Stomach (tissue), 9 donors: ENCODE measurements around the gene BCL2. TPM values are rescaled to one million over a fixed set of nuclear protein-coding genes. Genes with fewer than 3 reads are reported as not detected.
"Not testable (repeated sequence)": the region's sequence is repeated elsewhere in the genome, so short reads cannot be mapped to it uniquely, and the experiment has no call there.

Experiments
- DNase-seq, 2 donors: peaks; one replicate each; pipeline versions ENCODE4 v3.0.0 to v3.0.0-alpha.2; 2013 to 2019
- H3K27ac ChIP-seq, 5 donors: fragments of 200-600 bp in 4 of 5; sonication (generic) in 4 of 5; one replicate each; pipeline ENCODE4 v1.5.1; 2013 to 2019; ENCODE audit warnings: mild to moderate bottlenecking in 1 of 5, moderate library complexity in 1 of 5
- H3K27me3 ChIP-seq, 3 donors: fragments of 200-600 bp; sonication (generic); one replicate each; pipeline ENCODE4 v1.5.1; 2017 to 2019; ENCODE audit warnings: mixed run types in 1 of 3
- H3K36me3 ChIP-seq, 4 donors: fragments of 200-600 bp; sonication (generic); 1 replicate in 3 of 4; 2 replicates in 1 of 4; pipeline ENCODE4 v1.5.1; 2016 to 2019
- H3K4me1 ChIP-seq, 4 donors: fragments of 200-600 bp; sonication (generic); one replicate each; pipeline ENCODE4 v1.5.1; 2016 to 2019
- H3K4me3 ChIP-seq, 4 donors: fragments of 200-600 bp; sonication (generic) in 3 of 4; one replicate each; pipeline ENCODE4 v1.5.1; 2016 to 2019; ENCODE audit warnings: mild to moderate bottlenecking in 1 of 4
- H3K9me3 ChIP-seq, 4 donors: fragments of 200-600 bp; sonication (generic); one replicate each; pipeline ENCODE4 v1.5.1; 2016 to 2019
- EP300 ChIP-seq: sonication (generic); formaldehyde crosslinking; IDR thresholded peaks from one replicate; pipeline ENCODE4 v1.6.1; 2017; ENCODE audit warnings: antibody characterized with exemption
- POLR2A ChIP-seq, 4 donors: fragments of 450-650 bp; IDR thresholded peaks; one replicate each; pipeline ENCODE4 v1.6.1; 2016; ENCODE audit warnings: antibody characterized with exemption in 4 of 4, control low read depth in 2 of 4, mild to moderate bottlenecking in 1 of 4, moderate library complexity in 1 of 4
- POLR2AphosphoS5 ChIP-seq, 3 donors: sonication (generic); formaldehyde crosslinking; IDR thresholded peaks; one replicate each; pipeline ENCODE4 v1.6.1; 2016; ENCODE audit warnings: antibody characterized with exemption in 3 of 3
- WGBS, 5 donors: extraction: QIAGEN DNeasy Blood & Tissue Kit in 3 of 5; methylation state at CpG; one replicate each; pipeline versions ENCODE4 v1.1.5 to v1.1.7; 2013 to 2018; 5-methylcytosine and 5-hydroxymethylcytosine counted together
- intact Hi-C: fragments of 100-400 bp; cut with DNase I; formaldehyde crosslinking; loops from one replicate; pipeline ENCODE4 v1.15.1; 2023; ENCODE audit warnings: low total_unique reads
- polyA plus RNA-seq, 3 donors: library from polyadenylated mRNA; stranded (reverse); fragments of 200-250 nt; gene quantifications; one replicate each; pipeline ENCODE4 v1.2.3, GENCODE V29; 2013
- total RNA-seq, 5 donors: library from RNA; depleted of rRNA; stranded (reverse); fragments of >200 nt; gene quantifications; one replicate each; pipeline versions ENCODE4 v1.1.0 to v1.2.3, GENCODE V29; 2014 to 2016
- TF ChIP-seq, protein P1 (sequence below), 7 experiments: fragments of 450-650 bp in 4 of 7; fragments of 200-600 bp in 3 of 7; sonication (generic) in 3 of 7; IDR thresholded peaks; one replicate each; pipeline ENCODE4 v1.5.1; 2016 to 2019; ENCODE audit warnings: antibody characterized with exemption in 7 of 7, control low read depth in 2 of 7, mild to moderate bottlenecking in 1 of 7
- donor health status: healthy with polysubstance abuse.
- donor health status: Bipolar disorder and iron deficiency.
- donor health status: healthy.

BCL2 gene
- total and polyA plus RNA-seq, 8 donors = 1.5 to 53.9 (median 6.0) TPM

DNA sequence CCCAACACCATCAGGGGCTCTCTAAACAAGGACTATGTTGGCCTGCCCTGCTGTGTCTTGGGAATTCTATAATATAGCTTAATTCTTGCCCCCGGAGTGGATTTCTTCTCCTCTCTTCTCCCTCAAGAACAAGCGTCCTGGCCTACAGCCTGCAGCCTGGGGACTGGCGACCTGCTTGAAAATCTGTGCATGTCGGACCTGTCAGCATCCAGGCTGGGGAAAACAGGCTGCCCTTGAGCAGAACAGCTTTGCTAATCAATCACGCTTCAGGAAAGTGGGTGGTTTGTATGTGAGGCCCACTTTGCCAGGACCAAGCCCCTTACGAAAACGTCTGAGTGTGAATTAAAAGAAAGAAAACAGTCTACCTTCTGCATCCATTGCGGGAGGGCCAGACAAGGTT lies 116.7 kb downstream of the BCL2 start:
- no peak overlapping the region for H3K27ac ChIP-seq
- intact Hi-C loops = no loop called here
- TF ChIP-seq EP300 = no peak
- TF ChIP-seq POLR2A (IDR thresholded peaks at IDR 0.05) = no peak
- TF ChIP-seq POLR2AphosphoS5 (IDR thresholded peaks at IDR 0.05) = no peak
- TF ChIP-seq, protein P1, sequence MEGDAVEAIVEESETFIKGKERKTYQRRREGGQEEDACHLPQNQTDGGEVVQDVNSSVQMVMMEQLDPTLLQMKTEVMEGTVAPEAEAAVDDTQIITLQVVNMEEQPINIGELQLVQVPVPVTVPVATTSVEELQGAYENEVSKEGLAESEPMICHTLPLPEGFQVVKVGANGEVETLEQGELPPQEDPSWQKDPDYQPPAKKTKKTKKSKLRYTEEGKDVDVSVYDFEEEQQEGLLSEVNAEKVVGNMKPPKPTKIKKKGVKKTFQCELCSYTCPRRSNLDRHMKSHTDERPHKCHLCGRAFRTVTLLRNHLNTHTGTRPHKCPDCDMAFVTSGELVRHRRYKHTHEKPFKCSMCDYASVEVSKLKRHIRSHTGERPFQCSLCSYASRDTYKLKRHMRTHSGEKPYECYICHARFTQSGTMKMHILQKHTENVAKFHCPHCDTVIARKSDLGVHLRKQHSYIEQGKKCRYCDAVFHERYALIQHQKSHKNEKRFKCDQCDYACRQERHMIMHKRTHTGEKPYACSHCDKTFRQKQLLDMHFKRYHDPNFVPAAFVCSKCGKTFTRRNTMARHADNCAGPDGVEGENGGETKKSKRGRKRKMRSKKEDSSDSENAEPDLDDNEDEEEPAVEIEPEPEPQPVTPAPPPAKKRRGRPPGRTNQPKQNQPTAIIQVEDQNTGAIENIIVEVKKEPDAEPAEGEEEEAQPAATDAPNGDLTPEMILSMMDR (IDR thresholded peaks at IDR 0.05) = no peak
- H3K4me3 ChIP-seq = no peak overlapping the region
- peaks cover 0 to 24% (median 12%) of the 10 kb centered on the region in 4 donors for H3K4me1 ChIP-seq
- H3K27me3 ChIP-seq = no peaks in the 10 kb centered on the region
- H3K36me3 ChIP-seq = no peaks in the 10 kb centered on the region
- WGBS, 5 donors = 81 to 88% (median 84%) methylated on average over 8 of the region's 8 CpGs
- H3K9me3 ChIP-seq = no peaks in the 10 kb centered on the region
- no peak for DNase-seq

DNA sequence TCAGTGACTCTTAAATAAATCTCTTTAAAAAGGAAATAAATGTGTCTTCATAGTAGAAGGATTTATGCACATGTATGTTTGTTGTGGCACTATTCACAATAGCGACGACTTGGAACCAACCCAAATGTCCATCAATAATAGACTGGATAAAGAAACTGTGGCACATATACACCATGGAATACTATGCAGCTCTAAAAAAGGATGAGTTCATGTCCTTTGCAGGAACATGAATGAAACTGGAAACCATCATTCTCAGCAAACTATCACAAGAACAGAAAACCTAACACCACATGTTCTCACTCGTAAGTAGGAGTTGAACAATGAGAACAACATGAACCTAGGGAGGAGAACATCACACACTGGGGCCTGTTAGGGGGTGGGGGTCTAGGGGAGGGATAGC lies 118.1 kb downstream of the BCL2 start:
- H3K9me3 ChIP-seq, H3K36me3 ChIP-seq, intact Hi-C loops, H3K4me3 ChIP-seq, H3K27me3 ChIP-seq, DNase-seq, H3K27ac ChIP-seq: not testable (repeated sequence)
- peaks cover 0 to 27% (median 13%) of the 10 kb centered on the region in 4 donors for H3K4me1 ChIP-seq
- WGBS, 5 donors = 94 to 100% (median 96%) methylated on average over 3 of the region's 3 CpGs

DNA sequence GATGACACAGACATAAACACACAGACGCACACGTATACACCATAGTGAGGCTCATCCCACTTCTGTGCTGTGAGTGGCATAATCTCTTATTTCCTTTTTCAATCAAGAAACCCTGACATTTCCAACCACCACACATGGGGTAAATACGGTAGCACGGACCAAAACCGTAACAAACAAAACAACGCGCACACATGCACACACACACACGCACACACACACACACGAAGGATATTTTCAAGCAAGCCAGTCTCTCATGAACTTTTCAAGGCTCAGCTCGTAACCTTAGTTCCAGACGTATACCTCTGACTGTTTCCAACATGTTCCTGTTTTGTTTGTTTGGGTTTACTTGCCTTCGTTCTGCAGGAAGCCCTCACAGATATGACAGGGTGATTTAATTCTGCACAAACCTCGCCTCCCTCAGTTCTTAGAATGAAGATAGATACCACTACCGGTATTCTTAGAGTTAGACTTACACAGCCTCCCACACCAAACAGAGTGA lies 119.8 kb downstream of the BCL2 start:
- Histone ChIP-seq H3K4me1 (peaks cover 0 to 23% (median 13%) of the 10 kb centered on the region in 4 donors), H3K27ac (no peak overlapping the region), H3K9me3 (no peaks in the 10 kb centered on the region), H3K4me3 (peak overlapping the region in 1 of 4 donors; percentile 6), H3K36me3 (no peaks in the 10 kb centered on the region), H3K27me3 (no peaks in the 10 kb centered on the region)
- WGBS, 5 donors = 50 to 54% (median 51%) methylated on average over 14 of the region's 14 CpGs
- no peak for TF ChIP-seq POLR2A (IDR thresholded peaks at IDR 0.05)
- TF ChIP-seq POLR2AphosphoS5 (IDR thresholded peaks at IDR 0.05) = no peak
- TF ChIP-seq, protein P1 (IDR thresholded peaks at IDR 0.05) = no peak
- no peak for TF ChIP-seq EP300
- intact Hi-C loops = no loop called here
- no peak for DNase-seq

DNA sequence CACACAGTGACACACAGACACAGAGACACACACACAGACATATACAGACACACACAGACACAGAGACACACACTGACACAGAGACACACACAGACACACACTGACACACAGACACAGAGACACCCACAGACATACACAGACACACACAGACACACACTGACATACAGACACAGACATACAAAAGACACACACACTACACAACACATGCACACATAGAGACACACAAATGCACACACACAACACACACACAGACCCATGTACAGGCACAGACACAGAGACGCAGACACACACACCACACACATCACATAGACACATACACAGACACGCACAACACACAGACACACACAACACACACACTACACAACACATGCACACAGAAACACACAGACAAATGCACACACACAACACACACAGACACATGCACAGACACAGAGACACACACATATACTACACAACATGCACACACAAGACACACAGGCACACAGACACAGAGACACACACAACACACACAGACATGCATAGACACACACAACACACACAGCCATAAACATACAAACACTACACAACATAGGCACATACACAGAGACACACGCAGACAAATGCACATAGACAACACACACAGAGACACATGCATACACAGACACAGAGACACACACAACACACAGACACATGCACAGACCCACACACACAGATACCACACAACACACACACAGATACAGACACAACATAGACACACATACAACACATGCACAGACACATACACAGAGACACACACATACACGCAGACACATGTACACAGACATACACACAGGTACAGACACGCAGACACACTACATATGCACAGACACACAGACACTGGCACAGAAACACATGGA lies 120.5 kb downstream of the BCL2 start:
- no peak for DNase-seq
- Histone ChIP-seq H3K36me3 (no peaks in the 10 kb centered on the region), H3K4me3 (peak overlapping the region in 1 of 4 donors; percentile 6), H3K9me3 (no peaks in the 10 kb centered on the region), H3K27ac (no peak overlapping the region), H3K27me3 (no peaks in the 10 kb centered on the region), H3K4me1 (peaks cover 0 to 23% (median 13%) of the 10 kb centered on the region in 4 donors)
- intact Hi-C loops = no loop called here
- WGBS, 5 donors = 90 to 96% (median 94%) methylated on average over 4 to 5 of the region's 5 CpGs
- TF ChIP-seq, protein P1 (IDR thresholded peaks at IDR 0.05) = no peak
- TF ChIP-seq EP300 (no peak), POLR2A (IDR thresholded peaks at IDR 0.05) (no peak), POLR2AphosphoS5 (IDR thresholded peaks at IDR 0.05) (no peak)
